Measurements from ENCODE around the gene SV2B.

DNA sequence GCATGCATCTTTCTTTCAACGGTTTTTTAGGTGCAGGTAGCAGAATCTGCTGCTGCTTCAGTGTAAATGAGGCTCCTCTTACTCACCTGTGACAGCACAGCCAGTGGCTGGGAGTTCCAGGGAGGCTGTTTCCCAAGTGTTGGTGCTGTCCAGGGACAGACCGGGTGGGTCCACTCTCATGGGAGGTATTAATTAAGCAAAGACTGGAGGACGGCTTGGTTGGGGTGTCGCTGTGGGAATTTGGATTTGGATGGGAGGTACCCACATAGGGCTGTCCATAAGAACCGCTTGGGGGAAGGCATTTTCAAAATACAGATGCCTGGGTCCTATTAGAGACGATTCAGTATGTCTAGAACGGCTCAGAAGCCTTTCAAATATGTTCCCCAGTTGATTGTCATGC is 42.9 kb downstream of the SV2B start:
- TF ChIP-seq POLR2A (IDR thresholded peaks at IDR 0.05; ENCODE audit: borderline replicate concordance, extremely low read depth, insufficient read depth, insufficient read length) (no peak), RAD21 (IDR thresholded peaks at IDR 0.05; ENCODE audit: low read depth) (no peak), EZH2 (IDR thresholded peaks at IDR 0.05) (no peak), CTCF (IDR thresholded peaks at IDR 0.05 in 2 of 3, conservative IDR thresholded peaks at IDR 0.05 in 1 of 3; ENCODE audit: borderline replicate concordance in 1 of 3, insufficient read depth in 1 of 3, low read depth in 2 of 3, low read length in 2 of 3) (no peak), EZH2phosphoT487 (IDR thresholded peaks at IDR 0.05; ENCODE audit: borderline replicate concordance) (no peak), SRF (IDR thresholded peaks at IDR 0.05; ENCODE audit: low read depth) (no peak)
